H1 (cell line): ENCODE measurements around the gene STX8. TPM values are rescaled to one million over a fixed set of nuclear protein-coding genes. Genes with fewer than 3 reads are reported as not detected.

ENCODE experiments used
- CTCF ChIA-PET: fragments of 300-600 bp; sonication (Branson Sonifier 250); formaldehyde crosslinking; loops from one replicate; lab custom pipeline; 2021; ENCODE audit not compliant: partially characterized antibody; lab: Charles Lee
- POLR2A ChIA-PET: fragments of 300-600 bp; sonication (Branson Sonifier 250); formaldehyde crosslinking; loops from one replicate; lab custom pipeline; 2021; ENCODE audit warnings: inconsistent platforms; ENCODE audit not compliant: partially characterized antibody; lab: Charles Lee
- DNase-seq, 2 experiments: peaks; one replicate each; pipeline versions ENCODE4 v3.0.0 to v3.0.0-alpha.2; 2010 to 2022; ENCODE audit warnings: low spot score in 2 of 2, low read depth in 1 of 2, mixed read lengths in 1 of 2
- FAIRE-seq: peaks from 2 replicates; lab custom pipeline; 2011; peaks lifted over from hg19 to GRCh38; lab: Jason Lieb, UNC
- H2AFZ ChIP-seq: 2 replicates; pipeline ENCODE4 v1.8.1; 2012; ENCODE audit warnings: low read length, inconsistent platforms
- H2AK5ac ChIP-seq: 2 replicates; pipeline ENCODE4 v1.6.1; 2013; ENCODE audit warnings: low read depth, low read length
- H2BK120ac ChIP-seq: replicated peaks from 2 replicates; pipeline ENCODE3; 2013; ENCODE audit warnings: low read depth, low read length, inconsistent platforms
- H2BK12ac ChIP-seq: 2 replicates; pipeline ENCODE4 v1.6.1; 2013; ENCODE audit warnings: low read depth, low read length
- H2BK15ac ChIP-seq: 2 replicates; pipeline ENCODE4 v1.6.1; 2013; ENCODE audit warnings: low read length
- H2BK20ac ChIP-seq: 2 replicates; pipeline ENCODE4 v1.6.1; 2013; ENCODE audit warnings: low read length
- H2BK5ac ChIP-seq: 2 replicates; pipeline ENCODE4 v1.6.1; 2013; ENCODE audit warnings: low read depth, low read length
- H3K14ac ChIP-seq: 2 replicates; pipeline ENCODE4 v1.6.1; 2013; ENCODE audit warnings: inconsistent platforms; ENCODE audit not compliant: insufficient read length
- H3K18ac ChIP-seq: 2 replicates; pipeline ENCODE4 v1.6.1; 2013; ENCODE audit warnings: low read length; ENCODE audit errors: extremely low read depth
- H3K23ac ChIP-seq: 2 replicates; pipeline ENCODE4 v1.6.1; 2013; ENCODE audit warnings: inconsistent platforms; ENCODE audit not compliant: insufficient read length
- H3K23me2 ChIP-seq: 2 replicates; pipeline ENCODE4 v1.6.1; 2013; ENCODE audit warnings: low read depth, low read length
- H3K27ac ChIP-seq: 2 replicates; pipeline ENCODE4 v1.6.1; 2011; ENCODE audit warnings: low read depth, low read length, inconsistent platforms
- H3K27me3 ChIP-seq, 4 experiments: replicated peaks in 1 of 4; 1 replicate in 1 of 4; 2 replicates in 3 of 4; pipeline versions ENCODE4 v1.6.1 to v1.8.1; 2011 to 2013; ENCODE audit warnings: low read length in 3 of 4, mild to moderate bottlenecking in 3 of 4, inconsistent platforms in 2 of 4, mixed read lengths in 2 of 4, moderate library complexity in 1 of 4; ENCODE audit not compliant: control insufficient read depth in 3 of 4, insufficient read depth in 3 of 4; ENCODE audit errors: extremely low read depth in 1 of 4
- H3K36me3 ChIP-seq, 4 experiments: 2 replicates each; pipeline versions ENCODE4 v1.6.1 to v1.8.1; 2011 to 2013; ENCODE audit warnings: mild to moderate bottlenecking in 4 of 4, low read length in 3 of 4, moderate library complexity in 2 of 4, control low read depth in 1 of 4, inconsistent platforms in 1 of 4; ENCODE audit not compliant: insufficient read depth in 4 of 4, control insufficient read depth in 2 of 4
- H3K4ac ChIP-seq: replicated peaks from 2 replicates; pipeline ENCODE3; 2013; ENCODE audit warnings: low read length, low read depth, mixed read lengths, inconsistent platforms; ENCODE audit not compliant: insufficient read length
- H3K4me1 ChIP-seq, 4 experiments: replicated peaks in 1 of 4; 1 replicate in 1 of 4; 2 replicates in 3 of 4; pipeline versions ENCODE4 v1.6.1 to v1.8.1; 2011 to 2013; ENCODE audit warnings: low read length in 3 of 4, inconsistent platforms in 2 of 4, mixed read lengths in 1 of 4; ENCODE audit not compliant: insufficient read depth in 4 of 4, control insufficient read depth in 3 of 4
- H3K4me2 ChIP-seq, 2 experiments: 2 replicates each; pipeline versions ENCODE4 v1.6.1 to v1.8.1; 2011 to 2013; ENCODE audit warnings: low read depth in 2 of 2, low read length in 2 of 2, control low read depth in 1 of 2, inconsistent platforms in 1 of 2, mild to moderate bottlenecking in 1 of 2; ENCODE audit not compliant: insufficient read depth in 1 of 2
- H3K4me3 ChIP-seq, 4 experiments: fragments of 200-600, 300-600 bp in 1 of 4; sonication (generic), shearing (Covaris generic), sonication (Bioruptor Twin) in 1 of 4; 2 replicates each; pipeline versions ENCODE4 v1.5.1 to v1.8.1; 2011 to 2016; ENCODE audit warnings: low read length in 4 of 4, low read depth in 3 of 4, control low read depth in 2 of 4, inconsistent platforms in 2 of 4, mild to moderate bottlenecking in 2 of 4, mixed read lengths in 1 of 4, moderate library complexity in 1 of 4; ENCODE audit not compliant: insufficient read depth in 2 of 4; ENCODE audit errors: extremely low read depth in 1 of 4
- H3K56ac ChIP-seq: replicated peaks from 2 replicates; pipeline ENCODE3; 2013; ENCODE audit warnings: low read depth, mild to moderate bottlenecking, mixed read lengths, low read length, inconsistent platforms; ENCODE audit not compliant: insufficient read length
- H3K79me1 ChIP-seq: 2 replicates; pipeline ENCODE4 v1.6.1; 2013; ENCODE audit warnings: low read depth, low read length, control low read depth
- H3K79me2 ChIP-seq, 2 experiments: 2 replicates each; pipeline versions ENCODE4 v1.6.1 to v1.8.1; 2012 to 2013; ENCODE audit warnings: low read length in 2 of 2, mild to moderate bottlenecking in 2 of 2, inconsistent platforms in 1 of 2; ENCODE audit not compliant: insufficient read depth in 2 of 2, control insufficient read depth in 1 of 2
- H3K9ac ChIP-seq, 4 experiments: replicated peaks in 1 of 4; 1 replicate in 1 of 4; 2 replicates in 3 of 4; pipeline versions ENCODE4 v1.6.1 to v1.8.1; 2011 to 2013; ENCODE audit warnings: low read depth in 3 of 4, low read length in 3 of 4, control low read depth in 2 of 4, mild to moderate bottlenecking in 2 of 4, moderate library complexity in 2 of 4, inconsistent platforms in 1 of 4; ENCODE audit errors: extremely low read depth in 1 of 4
- H3K9me3 ChIP-seq, 2 experiments: 2 replicates each; pipeline versions ENCODE4 v1.6.1 to v1.8.1; 2012 to 2013; ENCODE audit warnings: mild to moderate bottlenecking in 2 of 2, moderate library complexity in 2 of 2, control low read depth in 1 of 2, inconsistent platforms in 1 of 2, low read depth in 1 of 2, low read length in 1 of 2, mixed read lengths in 1 of 2; ENCODE audit not compliant: insufficient read depth in 2 of 2
- H4K20me1 ChIP-seq, 2 experiments: replicated peaks in 1 of 2; 2 replicates each; pipeline versions ENCODE3 to v1.8.1; 2011 to 2013; ENCODE audit warnings: inconsistent platforms in 2 of 2, low read length in 2 of 2, mild to moderate bottlenecking in 1 of 2; ENCODE audit not compliant: insufficient read depth in 2 of 2, control insufficient read depth in 1 of 2
- H4K5ac ChIP-seq: 2 replicates; pipeline ENCODE4 v1.6.1; 2013; ENCODE audit warnings: low read length, low read depth, mixed read lengths, inconsistent platforms; ENCODE audit not compliant: insufficient read length
- H4K8ac ChIP-seq: 2 replicates; pipeline ENCODE4 v1.8.0; 2013; ENCODE audit warnings: mild to moderate bottlenecking, moderate library complexity, low read length, inconsistent platforms; ENCODE audit not compliant: insufficient read depth; ENCODE audit errors: extremely low read depth
- H4K91ac ChIP-seq: replicated peaks from 2 replicates; pipeline ENCODE3; 2013; ENCODE audit warnings: low read length, mixed read lengths, inconsistent platforms; ENCODE audit not compliant: insufficient read length
- ASH2L ChIP-seq: fragments of 200-600, 300-600 bp; sonication (generic); IDR thresholded peaks from one replicate; pipeline ENCODE4 v1.7.1; 2017; ENCODE audit warnings: low read length
- BRCA1 ChIP-seq: IDR thresholded peaks from 2 replicates; pipeline ENCODE4 v1.6.1; 2012; ENCODE audit warnings: low read depth, low read length, improper control_type of control experiment
- CTBP2 ChIP-seq: IDR thresholded peaks from 2 replicates; pipeline ENCODE4 v1.7.0; 2011; ENCODE audit warnings: borderline replicate concordance, mild to moderate bottlenecking, moderate library complexity, mixed read lengths, low read length; ENCODE audit not compliant: insufficient read depth, insufficient read length
- JUN ChIP-seq: IDR thresholded peaks from 2 replicates; pipeline ENCODE4 v1.6.1; 2011; ENCODE audit warnings: low read depth, mild to moderate bottlenecking, improper control_type of control experiment, low read length
- POLR2AphosphoS5 ChIP-seq: IDR thresholded peaks from 2 replicates; pipeline ENCODE4 v1.6.1; 2011; ENCODE audit warnings: low read depth, low read length
- RBBP5 ChIP-seq: IDR thresholded peaks from 2 replicates; pipeline ENCODE4 v1.7.1; 2012; ENCODE audit warnings: low read depth, mild to moderate bottlenecking, inconsistent platforms, low read length, moderate library complexity, borderline replicate concordance
- RNF2 ChIP-seq: fragments of 200-900, 300-1000 bp; sonication (generic); IDR thresholded peaks from 2 replicates; pipeline ENCODE4 v1.7.1; 2016; ENCODE audit warnings: borderline replicate concordance, low read depth, mild to moderate bottlenecking, antibody characterized with exemption, low read length; ENCODE audit not compliant: poor library complexity, severe bottlenecking; ENCODE audit errors: missing control alignments
- SAP30 ChIP-seq: fragments of 300-600 bp; sonication (generic); IDR thresholded peaks from 2 replicates; pipeline ENCODE4 v1.7.1; 2012; ENCODE audit warnings: low read length, moderate library complexity, mild to moderate bottlenecking, inconsistent platforms; ENCODE audit not compliant: insufficient read depth, insufficient replicate concordance
- SIRT6 ChIP-seq: IDR thresholded peaks from one replicate; pipeline ENCODE4 v1.7.1; 2012; ENCODE audit warnings: low read length, inconsistent platforms
- TAF1 ChIP-seq: IDR thresholded peaks from 2 replicates; pipeline ENCODE4 v1.6.1; 2011; ENCODE audit warnings: mild to moderate bottlenecking, low read depth, low read length
- WGBS, 2 experiments: shearing (Covaris generic) in 1 of 2; methylation state at CpG; one replicate each; pipeline versions ENCODE4 v1.1.6 to v1.1.7; 2013 to 2015; ENCODE audit warnings: low lambda C conversion rate in 2 of 2, mixed read lengths in 2 of 2, inconsistent platforms in 1 of 2, low coverage in 1 of 2, missing lambda C conversion rate in 1 of 2; ENCODE audit not compliant: insufficient replicate concordance in 2 of 2, insufficient coverage in 1 of 2, insufficient read length in 1 of 2; ENCODE audit errors: extremely low coverage in 1 of 2, missing lambda C conversion rate in 1 of 2; 5-methylcytosine and 5-hydroxymethylcytosine counted together
- polyA plus RNA-seq, 7 experiments: library from polyadenylated mRNA; depleted of rRNA in 3 of 7; stranded (reverse) in 5 of 7; unstranded in 2 of 7; fragments of >200 nt in 5 of 7; fragments of 200-250 nt in 2 of 7; gene quantifications; 1 replicate in 5 of 7; 2 replicates in 1 of 7; 4 replicates in 1 of 7; pipeline versions ENCODE4 v1.2.1 to v1.2.3, GENCODE V29; 2011 to 2013; ENCODE audit warnings: missing spikeins in 2 of 7, mixed read lengths in 2 of 7
- total RNA-seq: library from RNA; stranded (reverse); fragmentation: NEBNext Ultra II Directional; extraction: Animal tissue kit (Norgen Biotek cat#: 25700); gene quantifications from 2 replicates; pipeline ENCODE4 v1.2.1, GENCODE V29; 2021
- TF ChIP-seq, protein P1 (sequence below): IDR thresholded peaks from 2 replicates; pipeline ENCODE4 v1.6.1; 2011; ENCODE audit warnings: low read length, improper control_type of control experiment

STX8 gene
- total and polyA plus RNA-seq, 2 of the 8 experiments (the other 6 are each of a cell fraction or from before 2014, with no cell fraction given) = 22.8 to 42.5 TPM

DNA sequence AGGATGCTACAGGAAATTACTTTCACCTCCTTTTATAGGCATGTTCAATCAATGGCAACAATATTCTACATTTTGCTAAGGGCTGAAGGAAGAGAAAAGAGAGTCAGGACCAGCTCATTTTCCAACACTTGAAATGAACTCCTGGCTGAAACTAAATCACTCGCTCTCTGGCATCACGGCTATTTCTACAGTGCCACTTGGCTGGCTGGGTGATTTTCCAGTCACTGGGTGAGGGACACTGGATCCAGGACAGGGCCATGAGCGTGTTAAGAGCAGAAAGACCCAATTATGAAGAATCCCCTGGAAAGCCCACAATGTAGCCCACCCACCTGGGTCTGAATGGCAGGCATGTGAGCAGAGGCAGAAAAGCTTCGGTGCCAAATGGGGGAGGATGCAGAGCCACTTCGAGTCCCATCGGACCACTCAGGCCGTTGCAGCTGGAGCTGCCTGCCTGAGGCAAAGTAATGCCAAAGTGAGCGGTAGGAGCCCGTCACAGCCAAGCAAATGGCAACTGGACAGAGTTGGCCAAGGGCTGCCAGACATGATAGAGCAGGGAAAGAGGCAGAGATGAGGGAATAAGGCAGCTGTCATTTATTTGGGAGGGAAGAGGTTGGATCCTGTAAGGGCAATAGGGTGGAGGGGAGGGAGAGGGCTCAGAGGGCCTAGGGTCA, 246.2 kb downstream of the STX8 start:
- Histone ChIP-seq H3K27ac (no peak overlapping the region), H3K4ac (no peak overlapping the region), H2BK12ac (peak overlapping the region; percentile 79; the same call in 1 of the 2 replicates), H3K36me3 (no peaks in the 10 kb centered on the region), H4K5ac (no peak overlapping the region), H2BK15ac (no peak overlapping the region), H3K56ac (no peak overlapping the region), H3K79me2 (no peaks in the 10 kb centered on the region), H2BK120ac (no peak overlapping the region), H3K27me3 (no peaks in the 10 kb centered on the region; a peak in 2 of 7 replicates), H3K9ac (0 out of 7 replicates have a peak overlapping the region, but pooled peaks of 1 of the 4 experiments have one; percentile 14), H3K23ac (no peak overlapping the region), H3K14ac (no peak overlapping the region), H4K20me1 (no peaks in the 10 kb centered on the region), H3K18ac (peak overlapping the region; percentile 17; the same call in 1 of the 2 replicates), H2BK20ac (no peak overlapping the region), H3K4me2 (peak overlapping the region; percentile 50 to 68), H4K91ac (no peak overlapping the region), H3K79me1 (no peaks in the 10 kb centered on the region), H2AK5ac (peak overlapping the region; percentile 19; the same call in 1 of the 2 replicates), H3K9me3 (no peaks in the 10 kb centered on the region), H4K8ac (no peak overlapping the region), H3K4me3 (no peak overlapping the region; a peak in 1 of 8 replicates), H2BK5ac (peak overlapping the region; percentile 64; the same call in 1 of the 2 replicates), H3K23me2 (no peaks in the 10 kb centered on the region), H3K4me1 (peaks cover 14 to 22% (median 18%) of the 10 kb centered on the region in 4 experiments), H2AFZ (no peak overlapping the region)
- DNase-seq (peak in 1 of 2 experiments; percentile 48), FAIRE-seq (no peak)
- CTCF ChIA-PET = interaction anchor here (0.8 to 1.3 kb wide), 6 partner anchors 26 to 200 kb away, joined by 3 read pairs; no protein-coding TSS in a partner anchor
- 77% methylated on average over 9 of the region's 9 CpGs; no CpG with 5 or more reads in 1 of the 2 experiments for WGBS, 2 experiments
- POLR2A ChIA-PET = interaction anchor here (0.8 kb wide), 1 partner anchor 30 kb away, joined by 3 read pairs; no protein-coding TSS in a partner anchor
- TF ChIP-seq BRCA1 = no peak
- TF ChIP-seq RNF2 = no peak
- TF ChIP-seq JUN = no peak
- TF ChIP-seq, protein P1, sequence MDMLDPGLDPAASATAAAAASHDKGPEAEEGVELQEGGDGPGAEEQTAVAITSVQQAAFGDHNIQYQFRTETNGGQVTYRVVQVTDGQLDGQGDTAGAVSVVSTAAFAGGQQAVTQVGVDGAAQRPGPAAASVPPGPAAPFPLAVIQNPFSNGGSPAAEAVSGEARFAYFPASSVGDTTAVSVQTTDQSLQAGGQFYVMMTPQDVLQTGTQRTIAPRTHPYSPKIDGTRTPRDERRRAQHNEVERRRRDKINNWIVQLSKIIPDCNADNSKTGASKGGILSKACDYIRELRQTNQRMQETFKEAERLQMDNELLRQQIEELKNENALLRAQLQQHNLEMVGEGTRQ = no peak
- no peak for TF ChIP-seq POLR2AphosphoS5
- TF ChIP-seq SAP30 = no peak
- no peak for TF ChIP-seq ASH2L
- TF ChIP-seq CTBP2 = no peak
- TF ChIP-seq SIRT6 = no peak
- TF ChIP-seq RBBP5 = no peak
- TF ChIP-seq TAF1 = no peak
